GM23338 (cell line): ENCODE measurements around the gene GRM4.

Experiments used
- EZH2phosphoT487 ChIP-seq: fragments of 200-600 bp; sonication (generic); IDR thresholded peaks from one replicate; pipeline ENCODE4 v1.8.1; 2018; ENCODE audit warnings: antibody characterized with exemption; ENCODE audit not compliant: unreplicated experiment
- TF ChIP-seq, protein P1 (sequence below), 2 experiments: fragments of 200-600 bp in 1 of 2; sonication (generic) in 1 of 2; conservative IDR thresholded peaks; 2 replicates each; pipeline versions ENCODE4 v1.5.1 to v1.6.1; 2016 to 2017; ENCODE audit warnings: antibody characterized with exemption in 2 of 2, low read depth in 2 of 2, mild to moderate bottlenecking in 2 of 2, moderate library complexity in 1 of 2

DNA sequence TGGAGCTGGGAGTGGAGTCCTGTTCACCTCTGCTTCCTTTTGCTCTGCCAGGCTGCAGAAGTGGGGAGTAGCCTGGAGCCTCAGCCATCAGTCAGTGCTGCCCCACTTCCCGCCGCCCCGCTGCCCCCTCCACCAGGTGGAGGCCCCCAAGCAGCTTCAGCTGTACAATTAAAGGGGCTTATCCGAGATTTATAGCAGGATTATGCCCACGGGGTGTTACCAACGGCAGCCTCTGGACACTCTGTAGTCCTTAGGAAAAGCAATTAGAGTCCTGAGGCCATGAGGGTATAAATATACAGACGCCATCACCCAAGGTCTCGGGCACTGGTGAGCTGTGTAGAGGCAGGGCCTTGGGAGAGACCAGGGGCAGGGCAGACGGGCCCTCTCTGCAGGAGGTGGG, 55.4 kb downstream of the GRM4 start:
- no peak for TF ChIP-seq EZH2phosphoT487
- TF ChIP-seq, protein P1, sequence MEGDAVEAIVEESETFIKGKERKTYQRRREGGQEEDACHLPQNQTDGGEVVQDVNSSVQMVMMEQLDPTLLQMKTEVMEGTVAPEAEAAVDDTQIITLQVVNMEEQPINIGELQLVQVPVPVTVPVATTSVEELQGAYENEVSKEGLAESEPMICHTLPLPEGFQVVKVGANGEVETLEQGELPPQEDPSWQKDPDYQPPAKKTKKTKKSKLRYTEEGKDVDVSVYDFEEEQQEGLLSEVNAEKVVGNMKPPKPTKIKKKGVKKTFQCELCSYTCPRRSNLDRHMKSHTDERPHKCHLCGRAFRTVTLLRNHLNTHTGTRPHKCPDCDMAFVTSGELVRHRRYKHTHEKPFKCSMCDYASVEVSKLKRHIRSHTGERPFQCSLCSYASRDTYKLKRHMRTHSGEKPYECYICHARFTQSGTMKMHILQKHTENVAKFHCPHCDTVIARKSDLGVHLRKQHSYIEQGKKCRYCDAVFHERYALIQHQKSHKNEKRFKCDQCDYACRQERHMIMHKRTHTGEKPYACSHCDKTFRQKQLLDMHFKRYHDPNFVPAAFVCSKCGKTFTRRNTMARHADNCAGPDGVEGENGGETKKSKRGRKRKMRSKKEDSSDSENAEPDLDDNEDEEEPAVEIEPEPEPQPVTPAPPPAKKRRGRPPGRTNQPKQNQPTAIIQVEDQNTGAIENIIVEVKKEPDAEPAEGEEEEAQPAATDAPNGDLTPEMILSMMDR (conservative IDR thresholded peaks at IDR 0.05; ENCODE audit: low read depth in 2 of 2), result no peak
